Measurements from ENCODE around the gene PTCSC3. TPM values are rescaled to one million over a fixed set of nuclear protein-coding genes. Genes with fewer than 3 reads are reported as not detected.
"Not testable (repeated sequence)": the region's sequence is repeated elsewhere in the genome, so short reads cannot be mapped to it uniquely, and the experiment has no call there.

The PTCSC3 gene
- total RNA-seq, 4 donors from 2014 or later, result not detected

GRCh38 chr14:36111822-36112583 lies 64.5 kb downstream of the PTCSC3 start:
- TF ChIP-seq EP300 (IDR thresholded peaks at IDR 0.05) (no peak), POLR2A (IDR thresholded peaks at IDR 0.05) (no peak), CTCF (IDR thresholded peaks at IDR 0.05) (no peak), POLR2AphosphoS5 (IDR thresholded peaks at IDR 0.05) (no peak)
- H3K27me3 ChIP-seq, result no peaks in the 10 kb centered on the region
- no peak overlapping the region for H3K4me3 ChIP-seq
- no peak overlapping the region for H3K27ac ChIP-seq
- no peak for ATAC-seq
- WGBS, 2 donors (ENCODE audit: low coverage in 1 of 2), result 70 to 78% methylated on average over 3 of the region's 3 CpGs
- no peaks in the 10 kb centered on the region for H3K4me1 ChIP-seq
- H3K9me3 ChIP-seq, result no peaks in the 10 kb centered on the region
- no peaks in the 10 kb centered on the region for H3K36me3 ChIP-seq

GRCh38 chr14:36105401-36105800 lies 71.1 kb downstream of the PTCSC3 start:
- Histone ChIP-seq H3K4me3 (no peak overlapping the region), H3K27ac (no peak overlapping the region), H3K36me3 (no peaks in the 10 kb centered on the region), H3K27me3 (peaks cover 9% of the 10 kb centered on the region), H3K9me3 (no peaks in the 10 kb centered on the region), H3K4me1 (no peaks in the 10 kb centered on the region)
- 0% methylated on average over 1 of the region's 1 CpG; no CpG with 5 or more reads in 1 of the 2 donors for WGBS, 2 donors (ENCODE audit: low coverage in 1 of 2)
- no peak for ATAC-seq
- TF ChIP-seq POLR2AphosphoS5 (IDR thresholded peaks at IDR 0.05), result no peak
- TF ChIP-seq POLR2A (IDR thresholded peaks at IDR 0.05), result no peak
- TF ChIP-seq EP300 (IDR thresholded peaks at IDR 0.05), result no peak
- TF ChIP-seq CTCF (IDR thresholded peaks at IDR 0.05), result no peak

GRCh38 chr14:36104258-36104657 lies 72.3 kb downstream of the PTCSC3 start:
- not testable (repeated sequence) for H3K36me3 ChIP-seq, H3K9me3 ChIP-seq, H3K27ac ChIP-seq, H3K4me3 ChIP-seq, H3K4me1 ChIP-seq, H3K27me3 ChIP-seq, ATAC-seq
- 84 to 98% methylated on average over 4 to 7 of the region's 7 CpGs for WGBS, 2 donors (ENCODE audit: low coverage in 1 of 2)

GRCh38 chr14:36099619-36100018 lies 76.9 kb downstream of the PTCSC3 start:
- 82 to 83% methylated on average over 3 to 4 of the region's 4 CpGs for WGBS, 2 donors (ENCODE audit: low coverage in 1 of 2)
- no peaks in the 10 kb centered on the region for H3K36me3 ChIP-seq
- peaks cover 8% of the 10 kb centered on the region for H3K27me3 ChIP-seq
- no peak overlapping the region for H3K4me3 ChIP-seq
- no peak for ATAC-seq
- H3K27ac ChIP-seq, result no peak overlapping the region
- H3K4me1 ChIP-seq, result no peaks in the 10 kb centered on the region
- H3K9me3 ChIP-seq, result no peaks in the 10 kb centered on the region
- no peak for TF ChIP-seq POLR2AphosphoS5 (IDR thresholded peaks at IDR 0.05)
- no peak for TF ChIP-seq POLR2A (IDR thresholded peaks at IDR 0.05)
- TF ChIP-seq EP300 (IDR thresholded peaks at IDR 0.05), result no peak

- H3K4me1 ChIP-seq, result no peaks in the 10 kb centered on the region
- no peak for ATAC-seq
- no peaks in the 10 kb centered on the region for H3K36me3 ChIP-seq
- no peak overlapping the region for H3K27ac ChIP-seq
- WGBS, 2 donors (ENCODE audit: low coverage in 1 of 2), result 88 to 91% methylated on average over 1 of the region's 1 CpG
- TF ChIP-seq CTCF (IDR thresholded peaks at IDR 0.05) (no peak), EP300 (IDR thresholded peaks at IDR 0.05) (no peak), POLR2A (IDR thresholded peaks at IDR 0.05) (no peak), POLR2AphosphoS5 (IDR thresholded peaks at IDR 0.05) (no peak)
- no peak overlapping the region for H3K4me3 ChIP-seq
- peaks cover 8% of the 10 kb centered on the region for H3K27me3 ChIP-seq
- H3K9me3 ChIP-seq, result no peaks in the 10 kb centered on the region
Measured at GRCh38 chr14:36097356-36097755, 79.2 kb downstream of the PTCSC3 start.

- H3K27me3 ChIP-seq, result peaks cover 8% of the 10 kb centered on the region
- ATAC-seq, result no peak
- H3K36me3 ChIP-seq, result no peaks in the 10 kb centered on the region
- no peak overlapping the region for H3K4me3 ChIP-seq
- TF ChIP-seq POLR2AphosphoS5 (IDR thresholded peaks at IDR 0.05) (no peak), CTCF (IDR thresholded peaks at IDR 0.05) (no peak), EP300 (IDR thresholded peaks at IDR 0.05) (no peak), POLR2A (IDR thresholded peaks at IDR 0.05) (no peak)
- H3K4me1 ChIP-seq, result no peaks in the 10 kb centered on the region
- H3K9me3 ChIP-seq, result no peaks in the 10 kb centered on the region
- no peak overlapping the region for H3K27ac ChIP-seq
Measured at GRCh38 chr14:36096090-36096489, 80.4 kb downstream of the PTCSC3 start.

Data from gastroesophageal sphincter (tissue), 4 donors.